CD4-positive, alpha-beta T cell (primary cell): ENCODE measurements around the gene MBNL2. TPM values are rescaled to one million over a fixed set of nuclear protein-coding genes. Genes with fewer than 3 reads are reported as not detected.

Experiments used
- ATAC-seq: fragments of 200-7000 bp; cut with Tn5 transposase; one replicate; pipeline ENCODE4 v1.10.0; 2022; ENCODE audit warnings: mild to moderate bottlenecking; ENCODE audit not compliant: poor library complexity
- CTCF ChIA-PET: fragments of 350-600 bp; sonication (Branson Sonifier 250); formaldehyde crosslinking; loops from one replicate; lab custom pipeline; 2021; ENCODE audit warnings: antibody characterized with exemption, inconsistent platforms; lab: Charles Lee
- POLR2A ChIA-PET: fragments of 350-600 bp; sonication (Branson Sonifier 250); formaldehyde crosslinking; loops from one replicate; lab custom pipeline; 2021; ENCODE audit warnings: antibody characterized with exemption, inconsistent platforms; lab: Charles Lee
- DNase-seq, 14 experiments: peaks; one replicate each; pipeline ENCODE4 v3.0.0-alpha.2; 2013 to 2020; ENCODE audit warnings: mixed read lengths in 2 of 14
- H3K27ac ChIP-seq, 2 donors: one replicate each; pipeline versions ENCODE4 v1.5.1 to v1.7.0; 2013; ENCODE audit warnings: low read length in 2 of 2, low read depth in 1 of 2, mild to moderate bottlenecking in 1 of 2
- H3K27me3 ChIP-seq, 2 experiments: 1 replicate in 1 of 2; 2 replicates in 1 of 2; pipeline versions ENCODE4 v1.6.1 to v1.7.0; 2013; ENCODE audit warnings: low read length in 2 of 2, control low read depth in 1 of 2, mild to moderate bottlenecking in 1 of 2, moderate library complexity in 1 of 2; ENCODE audit not compliant: insufficient read depth in 2 of 2, control insufficient read depth in 1 of 2
- H3K36me3 ChIP-seq: one replicate; pipeline ENCODE4 v1.6.1; 2013; ENCODE audit warnings: low read length, control low read depth; ENCODE audit not compliant: insufficient read depth
- H3K4me1 ChIP-seq: one replicate; pipeline ENCODE4 v1.6.1; 2013; ENCODE audit warnings: low read length, control low read depth; ENCODE audit not compliant: insufficient read depth
- H3K4me3 ChIP-seq: one replicate; pipeline ENCODE4 v1.5.1; 2013; ENCODE audit warnings: mild to moderate bottlenecking, low read length, moderate library complexity
- H3K9me3 ChIP-seq, 2 experiments: 1 replicate in 1 of 2; 2 replicates in 1 of 2; pipeline versions ENCODE4 v1.6.1 to v1.7.0; 2013; ENCODE audit warnings: low read length in 2 of 2, mild to moderate bottlenecking in 2 of 2, control low read depth in 1 of 2, moderate library complexity in 1 of 2; ENCODE audit not compliant: control insufficient read depth in 1 of 2, insufficient read depth in 1 of 2
- H3K27ac Mint-ChIP-seq: one replicate; pipeline ENCODE4 v1.8.0; 2020; ENCODE audit warnings: mixed read lengths
- H3K27me3 Mint-ChIP-seq: one replicate; pipeline ENCODE4 v1.8.0; 2021; ENCODE audit warnings: mixed read lengths
- H3K36me3 Mint-ChIP-seq: one replicate; pipeline ENCODE4 v1.8.0; 2021; ENCODE audit warnings: low read depth, mixed read lengths
- H3K4me1 Mint-ChIP-seq: one replicate; pipeline ENCODE4 v1.8.0; 2021; ENCODE audit warnings: low read depth, mixed read lengths
- H3K4me3 Mint-ChIP-seq: one replicate; pipeline ENCODE4 v1.8.0; 2020; ENCODE audit warnings: mild to moderate bottlenecking, mixed read lengths
- H3K9me3 Mint-ChIP-seq: one replicate; pipeline ENCODE4 v1.8.0; 2020; ENCODE audit warnings: mixed read lengths
- CTCF ChIP-seq: fragments of 200-600 bp; IDR thresholded peaks from one replicate; pipeline ENCODE4 v1.8.0; 2022; ENCODE audit warnings: antibody characterized with exemption, mild to moderate bottlenecking
- intact Hi-C, 2 experiments: fragments of 100-400 bp; cut with DNase I in 1 of 2; cut with micrococcal nuclease in 1 of 2; formaldehyde crosslinking; loops; one replicate each; pipeline versions ENCODE4 v1.15.1 to v1.9.0; 2023 to 2025; cut with DNase I, micrococcal nuclease
- total RNA-seq, 174 experiments: library from RNA in 2 of 174; stranded (reverse) in 2 of 174; gene quantifications; one replicate each; pipeline ENCODE4 v1.2.3 and lab custom pipeline; 2021 to 2026

The MBNL2 gene
- total RNA-seq, 2 experiments from 2014 or later, result 35.9 to 36.0 TPM

GRCh38 chr13:97311956-97312355, 89.8 kb downstream of the MBNL2 start:
- Histone ChIP-seq H3K4me3 (no peak overlapping the region), H3K4me1 (peaks cover 3% of the 10 kb centered on the region), H3K27ac (no peak overlapping the region), H3K9me3 (no peaks in the 10 kb centered on the region), H3K36me3 (peaks cover 3% of the 10 kb centered on the region), H3K27me3 (no peaks in the 10 kb centered on the region)
- no peak for TF ChIP-seq CTCF
- CTCF ChIA-PET, result no interaction called here
- Mint-ChIP-seq H3K4me1 (peaks cover 37% of the 10 kb centered on the region), H3K4me3 (no peak overlapping the region), H3K27ac (no peak overlapping the region), H3K27me3 (no peaks in the 10 kb centered on the region), H3K9me3 (no peaks in the 10 kb centered on the region), H3K36me3 (peaks cover 33% of the 10 kb centered on the region)
- intact Hi-C loops, result no loop called here
- no peak for ATAC-seq
- no peak for DNase-seq
- POLR2A ChIA-PET, result no interaction called here

GRCh38 chr13:97313551-97314260, 91.6 kb downstream of the MBNL2 start:
- peaks cover 3% of the 10 kb centered on the region for H3K4me1 ChIP-seq
- H3K27me3 ChIP-seq, result no peaks in the 10 kb centered on the region
- peaks cover 3% of the 10 kb centered on the region for H3K36me3 ChIP-seq
- H3K27me3 Mint-ChIP-seq, result no peaks in the 10 kb centered on the region
- intact Hi-C loops, result no loop called here
- H3K27ac Mint-ChIP-seq, result no peak overlapping the region
- H3K4me1 Mint-ChIP-seq, result peaks cover 42% of the 10 kb centered on the region
- POLR2A ChIA-PET, result no interaction called here
- H3K9me3 ChIP-seq, result no peaks in the 10 kb centered on the region
- no peaks in the 10 kb centered on the region for H3K9me3 Mint-ChIP-seq
- no peak overlapping the region for H3K27ac ChIP-seq
- H3K4me3 Mint-ChIP-seq, result no peak overlapping the region
- DNase-seq (no peak), ATAC-seq (no peak)
- H3K36me3 Mint-ChIP-seq, result peaks cover 33% of the 10 kb centered on the region
- CTCF ChIA-PET, result no interaction called here
- no peak for TF ChIP-seq CTCF
- H3K4me3 ChIP-seq, result no peak overlapping the region

- Mint-ChIP-seq H3K4me3 (no peak overlapping the region), H3K27ac (no peak overlapping the region), H3K9me3 (no peaks in the 10 kb centered on the region), H3K4me1 (peaks cover 32% of the 10 kb centered on the region), H3K27me3 (no peaks in the 10 kb centered on the region), H3K36me3 (peaks cover 22% of the 10 kb centered on the region)
- no peak for TF ChIP-seq CTCF
- H3K4me1 ChIP-seq, result peaks cover 3% of the 10 kb centered on the region
- H3K4me3 ChIP-seq, result no peak overlapping the region
- no peak overlapping the region for H3K27ac ChIP-seq
- DNase-seq, result no peak
- intact Hi-C loops, result no loop called here
- no peaks in the 10 kb centered on the region for H3K27me3 ChIP-seq
- POLR2A ChIA-PET, result no interaction called here
- H3K36me3 ChIP-seq, result peaks cover 3% of the 10 kb centered on the region
- H3K9me3 ChIP-seq, result no peaks in the 10 kb centered on the region
- no peak for ATAC-seq
- CTCF ChIA-PET, result no interaction called here
Measured at GRCh38 chr13:97316390-97316789, 94.3 kb downstream of the MBNL2 start.
